ENCODE results near the gene NCK2.

The NCK2 gene

GRCh38 chr2:105785095-105785847 is 40.6 kb downstream of the NCK2 start:
- CTCF ChIA-PET = no interaction called here
- POLR2A ChIA-PET = no interaction called here
- DNase-seq (ENCODE audit: extremely low spot score) = no peak
- TF ChIP-seq TARDBP (IDR thresholded peaks at IDR 0.05) (no peak), SUZ12 (IDR thresholded peaks at IDR 0.05) (no peak), SP1 (IDR thresholded peaks at IDR 0.05) (no peak), NFRKB (IDR thresholded peaks at IDR 0.05) (no peak), ARNT (IDR thresholded peaks at IDR 0.05) (no peak), FOXM1 (IDR thresholded peaks at IDR 0.05; ENCODE audit: borderline replicate concordance) (no peak), LEF1 (IDR thresholded peaks at IDR 0.05; ENCODE audit: borderline replicate concordance) (no peak)
- TF ChIP-seq, protein P1, sequence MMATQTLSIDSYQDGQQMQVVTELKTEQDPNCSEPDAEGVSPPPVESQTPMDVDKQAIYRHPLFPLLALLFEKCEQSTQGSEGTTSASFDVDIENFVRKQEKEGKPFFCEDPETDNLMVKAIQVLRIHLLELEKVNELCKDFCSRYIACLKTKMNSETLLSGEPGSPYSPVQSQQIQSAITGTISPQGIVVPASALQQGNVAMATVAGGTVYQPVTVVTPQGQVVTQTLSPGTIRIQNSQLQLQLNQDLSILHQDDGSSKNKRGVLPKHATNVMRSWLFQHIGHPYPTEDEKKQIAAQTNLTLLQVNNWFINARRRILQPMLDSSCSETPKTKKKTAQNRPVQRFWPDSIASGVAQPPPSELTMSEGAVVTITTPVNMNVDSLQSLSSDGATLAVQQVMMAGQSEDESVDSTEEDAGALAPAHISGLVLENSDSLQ (IDR thresholded peaks at IDR 0.05) = no peak

GRCh38 chr2:105786231-105787230 is 41.8 kb downstream of the NCK2 start:
- ChIA-PET CTCF (interaction anchor here (0.6 to 1.2 kb wide), 3 partner anchors 16 to 39 kb away, joined by 3 read pairs; no protein-coding TSS in a partner anchor), POLR2A (no interaction called here)
- TF ChIP-seq CTBP1 (IDR thresholded peaks at IDR 0.05; ENCODE audit: borderline replicate concordance) (no peak), FOXM1 (IDR thresholded peaks at IDR 0.05; ENCODE audit: borderline replicate concordance) (no peak), NFRKB (IDR thresholded peaks at IDR 0.05) (no peak), SUZ12 (IDR thresholded peaks at IDR 0.05) (no peak), SP1 (IDR thresholded peaks at IDR 0.05) (no peak), HDGF (IDR thresholded peaks at IDR 0.05; ENCODE audit: borderline replicate concordance) (no peak), FOXK2 (IDR thresholded peaks at IDR 0.05) (no peak), LEF1 (IDR thresholded peaks at IDR 0.05; ENCODE audit: borderline replicate concordance) (no peak), ZNF384 (IDR thresholded peaks at IDR 0.05) (no peak), BHLHE40 (IDR thresholded peaks at IDR 0.05; ENCODE audit: borderline replicate concordance) (no peak), ARNT (IDR thresholded peaks at IDR 0.05) (no peak), ELF4 (IDR thresholded peaks at IDR 0.05) (no peak), TARDBP (IDR thresholded peaks at IDR 0.05) (no peak), L3MBTL2 (conservative IDR thresholded peaks at IDR 0.05) (no peak), FOXA1 (IDR thresholded peaks at IDR 0.05) (no peak)
- TF ChIP-seq, protein P1 (IDR thresholded peaks at IDR 0.05) = no peak
- no peak for DNase-seq (ENCODE audit: extremely low spot score)

GRCh38 chr2:105787376-105788318 is 42.9 kb downstream of the NCK2 start:
- no peak for TF ChIP-seq ARNT (IDR thresholded peaks at IDR 0.05)
- no peak for TF ChIP-seq NFRKB (IDR thresholded peaks at IDR 0.05)
- TF ChIP-seq FOXA1 (IDR thresholded peaks at IDR 0.05) = no peak
- no peak for TF ChIP-seq ELF4 (IDR thresholded peaks at IDR 0.05)
- no peak for TF ChIP-seq SUZ12 (IDR thresholded peaks at IDR 0.05)
- no peak for TF ChIP-seq FOXM1 (IDR thresholded peaks at IDR 0.05; ENCODE audit: borderline replicate concordance)
- no peak for TF ChIP-seq ZNF384 (IDR thresholded peaks at IDR 0.05)
- TF ChIP-seq HDGF (IDR thresholded peaks at IDR 0.05; ENCODE audit: borderline replicate concordance) = no peak
- no peak for TF ChIP-seq CTBP1 (IDR thresholded peaks at IDR 0.05; ENCODE audit: borderline replicate concordance)
- no peak for TF ChIP-seq BHLHE40 (IDR thresholded peaks at IDR 0.05; ENCODE audit: borderline replicate concordance)
- TF ChIP-seq L3MBTL2 (conservative IDR thresholded peaks at IDR 0.05) = no peak
- ChIA-PET CTCF (interaction anchor here (0.7 to 1.2 kb wide), 3 partner anchors 15 to 73 kb away, joined by 3 to 6 read pairs (median 3); no protein-coding TSS in a partner anchor), POLR2A (no interaction called here)
- DNase-seq (ENCODE audit: extremely low spot score) = peak; percentile 24

GRCh38 chr2:105788670-105789290 is 44.1 kb downstream of the NCK2 start:
- TF ChIP-seq ZNF384 (IDR thresholded peaks at IDR 0.05) (no peak), FOXA1 (IDR thresholded peaks at IDR 0.05) (no peak), SP1 (IDR thresholded peaks at IDR 0.05) (no peak), SUZ12 (IDR thresholded peaks at IDR 0.05) (no peak), FOXM1 (IDR thresholded peaks at IDR 0.05; ENCODE audit: borderline replicate concordance) (no peak)
- TF ChIP-seq, protein P1 (IDR thresholded peaks at IDR 0.05) = no peak
- POLR2A ChIA-PET = no interaction called here
- DNase-seq (ENCODE audit: extremely low spot score) = no peak
- CTCF ChIA-PET = interaction anchor here (0.6 kb wide), 1 partner anchor 181 kb away, joined by 3 read pairs; no protein-coding TSS in a partner anchor

Measured in HEK293T (cell line).